Neural progenitor cell (in vitro differentiated cells): ENCODE results near the gene AGBL4. TPM values are rescaled to one million over a fixed set of nuclear protein-coding genes. Genes with fewer than 3 reads are reported as not detected.
A peak's percentile ranks its signal among the peaks of the same experiment; 100 is the strongest.

Source experiments
- DNase-seq: peaks from one replicate; pipeline ENCODE4 v3.0.0-alpha.2; 2016; ENCODE audit warnings: low spot score
- H2AFZ ChIP-seq: fragments of 200-600 bp; sonication (generic); replicated peaks from 2 replicates; pipeline ENCODE4 v1.6.1; 2016; ENCODE audit warnings: antibody characterized with exemption
- H3F3A ChIP-seq: fragments of 200-600 bp; sonication (generic); 2 replicates; pipeline ENCODE4 v1.6.1; 2016; ENCODE audit warnings: antibody characterized with exemption, low read depth
- H3K27ac ChIP-seq: fragments of 200-600 bp; sonication (generic); 2 replicates; pipeline ENCODE4 v1.5.1; 2016; ENCODE audit warnings: mild to moderate bottlenecking
- H3K27me3 ChIP-seq: fragments of 200-600 bp; sonication (generic); 2 replicates; pipeline ENCODE4 v1.6.1; 2016; ENCODE audit warnings: mild to moderate bottlenecking, moderate library complexity
- H3K36me3 ChIP-seq: fragments of 200-600 bp; sonication (generic); 2 replicates; pipeline ENCODE4 v1.5.1; 2016
- H3K4me1 ChIP-seq: fragments of 200-600 bp; sonication (generic); 2 replicates; pipeline ENCODE4 v1.6.1; 2016; ENCODE audit warnings: mixed run types
- H3K4me2 ChIP-seq: fragments of 200-600 bp; sonication (generic); 2 replicates; pipeline ENCODE4 v1.6.1; 2016
- H3K4me3 ChIP-seq: fragments of 200-600 bp; sonication (generic); 2 replicates; pipeline ENCODE4 v1.5.1; 2016
- H3K79me2 ChIP-seq: fragments of 200-600 bp; sonication (generic); 2 replicates; pipeline ENCODE4 v1.6.1; 2016; ENCODE audit warnings: low read depth
- H3K9ac ChIP-seq: fragments of 200-600 bp; sonication (generic); 2 replicates; pipeline ENCODE4 v1.6.1; 2016
- H3K9me3 ChIP-seq: fragments of 200-600 bp; sonication (generic); 2 replicates; pipeline ENCODE4 v1.5.1; 2016; ENCODE audit warnings: low read depth
- H4K20me1 ChIP-seq: fragments of 200-600 bp; sonication (generic); 2 replicates; pipeline ENCODE4 v1.6.1; 2016; ENCODE audit warnings: low read depth
- H3K27ac Mint-ChIP-seq: 3 replicates; pipeline ENCODE4 v1.8.0; 2021; ENCODE audit warnings: mixed read lengths
- H3K27me3 Mint-ChIP-seq: 2 replicates; pipeline ENCODE4 v1.8.0; 2022; ENCODE audit warnings: low read depth, mild to moderate bottlenecking, inconsistent platforms, moderate library complexity, mixed read lengths; ENCODE audit not compliant: insufficient read depth
- H3K36me3 Mint-ChIP-seq: 3 replicates; pipeline ENCODE4 v1.8.0; 2021; ENCODE audit warnings: mixed read lengths
- H3K4me1 Mint-ChIP-seq: 3 replicates; pipeline ENCODE4 v1.8.0; 2021; ENCODE audit warnings: mixed read lengths
- H3K4me3 Mint-ChIP-seq: 3 replicates; pipeline ENCODE4 v1.8.0; 2021; ENCODE audit warnings: mild to moderate bottlenecking, moderate library complexity, mixed read lengths
- H3K9me3 Mint-ChIP-seq: 3 replicates; pipeline ENCODE4 v1.8.0; 2020; ENCODE audit warnings: mixed read lengths
- EZH2 ChIP-seq: fragments of 200-600 bp; sonication (generic); IDR thresholded peaks from 2 replicates; pipeline ENCODE4 v1.6.1; 2017; ENCODE audit warnings: antibody characterized with exemption, mild to moderate bottlenecking, moderate library complexity
- EZH2phosphoT487 ChIP-seq: fragments of 200-600 bp; sonication (generic); IDR thresholded peaks from 2 replicates; pipeline ENCODE4 v1.6.1; 2017; ENCODE audit warnings: antibody characterized with exemption
- total RNA-seq: library from RNA; depleted of rRNA; stranded (reverse); fragments of >200 nt; gene quantifications from 2 replicates; pipeline ENCODE4 v1.2.3, GENCODE V29; 2015; ENCODE audit warnings: low replicate concordance
- TF ChIP-seq, protein P1 (sequence below): fragments of 200-600 bp; sonication (generic); IDR thresholded peaks from 2 replicates; pipeline ENCODE4 v1.5.1; 2017; ENCODE audit warnings: antibody characterized with exemption, mild to moderate bottlenecking

The AGBL4 gene
- total RNA-seq, 1 donor from 2014 or later, result 1.5 TPM

DNA sequence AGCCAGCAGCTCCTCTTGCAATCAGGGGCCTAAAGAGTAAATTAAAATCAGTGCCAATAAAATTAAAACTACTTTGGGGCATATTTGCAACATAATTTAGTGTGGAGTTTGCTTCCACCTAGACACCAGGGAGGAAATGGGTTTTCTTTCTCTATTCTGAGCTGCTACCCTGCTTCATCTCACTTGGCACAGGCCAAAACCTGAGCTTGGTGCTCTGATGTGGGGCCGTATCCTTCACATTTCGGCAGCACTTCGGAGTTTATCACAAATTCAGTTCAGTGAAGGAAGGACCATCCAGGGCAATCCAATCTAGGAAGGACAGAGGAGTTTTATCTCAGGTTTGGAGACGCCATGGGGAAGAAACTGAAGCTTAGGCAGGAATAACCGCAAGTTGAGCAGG, 1428.1 kb downstream of the AGBL4 start:
- H3K4me3 ChIP-seq, result no peak overlapping the region
- H3K4me1 ChIP-seq, result peaks cover 28% of the 10 kb centered on the region
- H3K27me3 ChIP-seq, result no peaks in the 10 kb centered on the region
- DNase-seq, result no peak
- H3F3A ChIP-seq, result peaks cover 16% of the 10 kb centered on the region
- no peaks in the 10 kb centered on the region for H4K20me1 ChIP-seq
- Mint-ChIP-seq H3K4me3 (no peak overlapping the region), H3K4me1 (peaks cover 25% of the 10 kb centered on the region), H3K27me3 (no peaks in the 10 kb centered on the region), H3K36me3 (no peaks in the 10 kb centered on the region), H3K9me3 (no peaks in the 10 kb centered on the region), H3K27ac (peak overlapping the region; percentile 90)
- H3K9ac ChIP-seq, result no peak overlapping the region
- peak overlapping the region; percentile 11 for H3K4me2 ChIP-seq
- TF ChIP-seq, protein P1, sequence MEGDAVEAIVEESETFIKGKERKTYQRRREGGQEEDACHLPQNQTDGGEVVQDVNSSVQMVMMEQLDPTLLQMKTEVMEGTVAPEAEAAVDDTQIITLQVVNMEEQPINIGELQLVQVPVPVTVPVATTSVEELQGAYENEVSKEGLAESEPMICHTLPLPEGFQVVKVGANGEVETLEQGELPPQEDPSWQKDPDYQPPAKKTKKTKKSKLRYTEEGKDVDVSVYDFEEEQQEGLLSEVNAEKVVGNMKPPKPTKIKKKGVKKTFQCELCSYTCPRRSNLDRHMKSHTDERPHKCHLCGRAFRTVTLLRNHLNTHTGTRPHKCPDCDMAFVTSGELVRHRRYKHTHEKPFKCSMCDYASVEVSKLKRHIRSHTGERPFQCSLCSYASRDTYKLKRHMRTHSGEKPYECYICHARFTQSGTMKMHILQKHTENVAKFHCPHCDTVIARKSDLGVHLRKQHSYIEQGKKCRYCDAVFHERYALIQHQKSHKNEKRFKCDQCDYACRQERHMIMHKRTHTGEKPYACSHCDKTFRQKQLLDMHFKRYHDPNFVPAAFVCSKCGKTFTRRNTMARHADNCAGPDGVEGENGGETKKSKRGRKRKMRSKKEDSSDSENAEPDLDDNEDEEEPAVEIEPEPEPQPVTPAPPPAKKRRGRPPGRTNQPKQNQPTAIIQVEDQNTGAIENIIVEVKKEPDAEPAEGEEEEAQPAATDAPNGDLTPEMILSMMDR, result no peak
- no peak for TF ChIP-seq EZH2
- no peak for TF ChIP-seq EZH2phosphoT487
- H3K27ac ChIP-seq, result peak overlapping the region; percentile 72
- H3K36me3 ChIP-seq, result no peaks in the 10 kb centered on the region
- H3K9me3 ChIP-seq, result no peaks in the 10 kb centered on the region
- H2AFZ ChIP-seq, result peak overlapping the region; percentile 61
- H3K79me2 ChIP-seq, result no peaks in the 10 kb centered on the region

GRCh38 chr1:48592330-48592729, 1431.4 kb downstream of the AGBL4 start:
- Histone ChIP-seq H3F3A (peaks cover 16% of the 10 kb centered on the region), H3K4me1 (peaks cover 27% of the 10 kb centered on the region), H4K20me1 (no peaks in the 10 kb centered on the region), H3K27me3 (no peaks in the 10 kb centered on the region), H3K9me3 (no peaks in the 10 kb centered on the region), H3K27ac (no peak overlapping the region), H3K4me3 (no peak overlapping the region), H3K36me3 (no peaks in the 10 kb centered on the region), H2AFZ (no peak overlapping the region), H3K9ac (no peak overlapping the region), H3K79me2 (no peaks in the 10 kb centered on the region), H3K4me2 (no peak overlapping the region)
- H3K27ac Mint-ChIP-seq, result no peak overlapping the region
- no peaks in the 10 kb centered on the region for H3K27me3 Mint-ChIP-seq
- no peak for DNase-seq
- TF ChIP-seq EZH2phosphoT487 (no peak), EZH2 (no peak)
- TF ChIP-seq, protein P1, result no peak
- H3K36me3 Mint-ChIP-seq, result no peaks in the 10 kb centered on the region
- no peak overlapping the region for H3K4me3 Mint-ChIP-seq
- no peaks in the 10 kb centered on the region for H3K9me3 Mint-ChIP-seq
- peaks cover 21% of the 10 kb centered on the region for H3K4me1 Mint-ChIP-seq

- H3K36me3 ChIP-seq, result no peaks in the 10 kb centered on the region
- Mint-ChIP-seq H3K4me1 (peaks cover 15% of the 10 kb centered on the region), H3K27ac (no peak overlapping the region), H3K9me3 (no peaks in the 10 kb centered on the region), H3K36me3 (no peaks in the 10 kb centered on the region), H3K4me3 (no peak overlapping the region), H3K27me3 (no peaks in the 10 kb centered on the region)
- no peaks in the 10 kb centered on the region for H4K20me1 ChIP-seq
- no peak overlapping the region for H3K4me2 ChIP-seq
- H3K4me1 ChIP-seq, result peaks cover 16% of the 10 kb centered on the region
- peaks cover 14% of the 10 kb centered on the region for H3F3A ChIP-seq
- H3K9me3 ChIP-seq, result no peaks in the 10 kb centered on the region
- no peak overlapping the region for H3K9ac ChIP-seq
- no peak overlapping the region for H2AFZ ChIP-seq
- H3K79me2 ChIP-seq, result no peaks in the 10 kb centered on the region
- no peak for DNase-seq
- TF ChIP-seq, protein P1, result no peak
- TF ChIP-seq EZH2 (no peak), EZH2phosphoT487 (no peak)
- no peaks in the 10 kb centered on the region for H3K27me3 ChIP-seq
- H3K27ac ChIP-seq, result no peak overlapping the region
- no peak overlapping the region for H3K4me3 ChIP-seq
These were observed 1432.6 kb downstream of the AGBL4 start for GRCh38 chr1:48591181-48591580.
